HG02943 (cell line): ENCODE data around the gene NPHP4.

Experiments
- ATAC-seq: cut with Tn5 transposase; IDR thresholded peaks from one replicate; pipeline ENCODE4 v1.9.1; 2021; ENCODE audit warnings: mild to moderate bottlenecking, low read depth, moderate library complexity; ENCODE audit not compliant: unreplicated experiment

NPHP4 gene

GRCh38 chr1:6005276-6005917 is 13.2 kb upstream of the NPHP4 start:
- ATAC-seq, result no peak

- ATAC-seq, result no peak
Measured at GRCh38 chr1:6004412-6005123, 12.3 kb upstream of the NPHP4 start.

- no peak for ATAC-seq
Measured at GRCh38 chr1:6003568-6004411, 11.6 kb upstream of the NPHP4 start.

- ATAC-seq, result no peak
Measured at GRCh38 chr1:6002714-6003501, 10.7 kb upstream of the NPHP4 start.

- no peak for ATAC-seq
Measured at GRCh38 chr1:6001992-6002576, 9.9 kb upstream of the NPHP4 start.

DNA sequence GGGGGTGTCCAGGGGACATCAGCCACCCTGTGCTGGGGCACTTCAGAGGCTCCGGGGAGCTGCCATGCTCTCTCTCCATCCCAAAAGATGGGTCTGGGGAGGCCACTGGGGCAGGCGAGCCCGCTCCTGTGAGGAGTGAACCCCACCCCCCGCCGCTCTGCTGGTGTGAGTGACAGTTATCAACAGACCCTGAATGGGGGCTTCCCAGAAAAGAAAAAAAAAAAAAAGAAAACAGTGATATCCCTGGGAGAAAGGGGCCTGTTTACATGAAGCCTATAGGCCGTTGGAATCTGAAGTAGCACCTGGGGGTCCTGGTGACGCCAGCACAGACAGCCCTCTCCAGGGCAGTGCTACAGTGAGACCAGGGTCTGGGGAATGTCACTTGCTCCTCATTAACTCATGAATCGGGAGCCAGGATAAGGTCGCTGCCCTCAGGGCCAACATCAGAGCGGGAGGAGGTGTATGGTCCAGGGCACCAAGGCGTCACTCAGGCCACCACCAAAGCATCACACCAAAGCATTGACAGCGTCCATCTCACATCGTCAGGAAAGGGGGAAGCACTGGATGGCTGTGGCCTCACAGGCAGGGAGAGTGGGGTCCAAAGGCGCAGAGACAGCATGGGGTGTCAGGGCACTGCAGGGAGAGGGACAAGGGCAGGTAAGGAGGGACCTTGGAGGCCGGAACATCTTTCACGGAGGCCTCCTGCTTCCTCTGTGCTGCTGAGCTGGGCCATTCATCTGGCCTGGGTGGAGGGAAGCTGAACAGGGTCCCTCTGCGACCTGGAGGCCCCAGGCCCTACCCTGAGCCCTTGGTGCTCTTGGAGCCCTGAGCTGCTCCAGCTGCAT is 8.4 kb upstream of the NPHP4 start:
- ATAC-seq, result no peak

GRCh38 chr1:5999711-6000443 is 7.7 kb upstream of the NPHP4 start:
- ATAC-seq, result no peak

- ATAC-seq, result no peak
Measured at GRCh38 chr1:5998906-5999301, 6.7 kb upstream of the NPHP4 start.

- ATAC-seq, result no peak
Measured at GRCh38 chr1:5998051-5998905, 6.1 kb upstream of the NPHP4 start.

DNA sequence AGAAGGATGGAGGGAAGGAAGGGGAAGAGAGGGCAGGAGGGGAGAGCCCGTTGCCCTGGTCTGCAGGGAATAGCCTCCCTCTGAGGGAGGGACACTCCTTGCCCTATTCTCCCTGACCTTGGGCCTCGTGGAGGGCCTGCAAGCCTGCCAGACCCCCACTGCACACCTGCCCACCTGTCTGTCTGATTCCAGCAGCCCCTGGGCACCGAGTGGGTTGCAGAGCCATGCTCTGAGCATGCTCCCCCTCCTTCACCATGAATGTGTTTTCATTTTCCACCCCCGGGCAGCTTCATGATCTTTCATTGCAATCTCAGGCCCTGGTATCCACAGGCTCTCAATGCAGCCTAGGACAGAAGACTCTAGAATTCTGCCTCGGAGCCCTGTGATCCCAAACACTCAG is 5.1 kb upstream of the NPHP4 start:
- no peak for ATAC-seq

DNA sequence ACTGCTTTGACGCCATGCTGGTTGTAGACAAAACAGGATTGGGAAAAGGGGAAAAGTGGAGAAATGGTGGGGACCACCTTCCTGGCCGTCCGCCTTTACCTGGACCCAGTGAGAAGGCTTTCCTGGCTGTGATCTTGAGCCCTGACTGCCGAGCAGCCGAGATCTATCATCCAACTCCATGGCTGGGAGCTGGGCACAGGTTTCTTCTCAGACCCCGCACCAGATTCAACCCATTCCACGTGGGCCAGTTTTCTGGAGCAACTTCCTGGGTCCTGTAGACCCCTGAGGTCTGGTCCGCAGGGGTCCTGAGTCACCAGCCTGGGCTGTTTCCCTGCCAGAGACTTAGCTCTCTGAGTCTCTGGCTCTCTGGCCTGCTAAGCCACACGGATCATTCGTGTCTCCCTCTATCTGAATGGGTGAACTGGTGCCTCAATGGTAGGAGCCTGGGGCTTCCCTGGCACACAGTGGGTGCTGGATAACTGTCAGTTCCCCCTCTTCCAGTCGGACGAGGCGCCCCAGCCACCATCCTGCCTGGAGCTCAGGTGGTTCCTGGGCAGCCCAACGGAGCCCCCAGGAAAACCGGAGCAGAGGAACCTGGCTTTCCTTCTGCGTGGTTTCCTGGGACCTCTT is 4.5 kb upstream of the NPHP4 start:
- no peak for ATAC-seq

DNA sequence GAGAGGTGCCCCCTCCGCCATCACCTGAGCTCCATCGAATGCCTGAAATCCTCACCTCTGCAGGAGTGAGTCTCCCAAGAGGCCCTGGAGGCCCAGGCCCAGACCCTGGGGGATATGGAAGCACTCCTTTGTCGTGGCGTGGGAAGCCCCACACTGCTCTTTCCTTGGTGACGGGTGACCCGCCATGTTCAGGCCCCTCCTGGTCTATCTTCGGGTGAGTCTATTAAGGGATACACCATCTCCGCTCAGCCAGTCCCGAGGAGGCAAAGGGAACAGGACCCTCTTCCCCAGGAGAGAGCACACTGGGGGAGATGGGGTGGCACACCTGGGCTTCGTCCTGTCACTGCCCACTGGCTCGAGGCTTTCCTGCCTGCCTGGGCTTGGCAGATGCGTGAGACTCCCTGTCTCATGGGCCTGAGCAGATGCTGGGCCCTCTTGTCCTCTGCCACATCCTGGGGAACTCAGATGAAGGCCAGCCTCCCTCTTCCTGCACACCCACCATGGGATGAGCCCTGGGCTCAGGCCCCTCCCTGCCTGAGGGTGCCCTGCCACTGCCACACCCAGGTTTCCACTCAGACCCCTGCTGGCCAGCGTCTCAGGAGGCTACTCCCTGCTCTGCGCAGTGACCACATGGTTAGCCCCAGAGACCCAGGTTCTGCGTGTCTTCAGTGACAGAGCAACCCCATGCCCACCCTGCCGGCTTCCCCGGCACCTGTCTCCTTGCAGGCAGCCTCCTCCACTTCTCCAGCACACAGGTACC is 3.8 kb upstream of the NPHP4 start:
- ATAC-seq, result no peak

- no peak for ATAC-seq
Measured at GRCh38 chr1:5994713-5995621, 2.7 kb upstream of the NPHP4 start.

- no peak for ATAC-seq
Measured at GRCh38 chr1:5993556-5994491, 1.6 kb upstream of the NPHP4 start.
